ENCODE data around the gene MVD.

Gene MVD

DNA sequence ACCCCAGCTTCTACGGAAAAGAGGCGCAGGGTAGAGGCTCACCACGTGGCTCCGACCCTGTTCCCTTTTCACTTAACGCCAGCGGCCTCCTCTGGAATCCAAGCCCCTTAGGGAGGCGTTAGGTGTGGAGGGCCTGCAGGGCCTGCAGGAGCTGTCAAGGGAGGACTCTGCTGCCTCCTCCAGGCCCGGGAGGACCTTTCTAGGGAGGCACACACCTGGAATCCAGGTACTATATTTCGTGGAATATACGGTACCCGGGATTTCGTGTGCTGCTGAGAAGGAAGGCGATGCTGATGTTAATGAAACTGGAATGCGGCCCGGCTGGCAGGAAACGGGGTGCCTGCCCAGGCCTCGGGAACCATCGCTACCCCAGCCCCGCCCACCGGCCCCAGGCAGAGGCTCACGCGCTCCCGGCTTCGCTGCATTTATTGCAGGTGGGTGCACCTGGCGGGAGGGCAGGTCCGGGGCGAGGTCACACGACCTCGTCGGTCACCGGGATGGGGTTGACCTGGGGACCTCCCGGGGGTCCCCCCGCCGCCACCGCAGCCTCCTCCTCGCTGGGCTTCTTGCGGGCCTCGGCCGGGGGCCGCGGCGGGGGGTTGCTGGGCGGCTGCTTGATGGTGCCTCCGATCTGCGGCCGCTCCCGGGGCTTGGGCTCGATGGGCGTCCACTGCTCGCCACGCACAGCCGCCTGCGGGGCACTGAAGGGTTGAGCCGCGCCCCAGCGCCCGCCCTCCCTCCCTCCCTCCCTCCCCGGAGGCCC is 19.8 kb downstream of the MVD start:
- FAIRE-seq: no peak
- no peak for DNase-seq (ENCODE audit: low spot score)

DNA sequence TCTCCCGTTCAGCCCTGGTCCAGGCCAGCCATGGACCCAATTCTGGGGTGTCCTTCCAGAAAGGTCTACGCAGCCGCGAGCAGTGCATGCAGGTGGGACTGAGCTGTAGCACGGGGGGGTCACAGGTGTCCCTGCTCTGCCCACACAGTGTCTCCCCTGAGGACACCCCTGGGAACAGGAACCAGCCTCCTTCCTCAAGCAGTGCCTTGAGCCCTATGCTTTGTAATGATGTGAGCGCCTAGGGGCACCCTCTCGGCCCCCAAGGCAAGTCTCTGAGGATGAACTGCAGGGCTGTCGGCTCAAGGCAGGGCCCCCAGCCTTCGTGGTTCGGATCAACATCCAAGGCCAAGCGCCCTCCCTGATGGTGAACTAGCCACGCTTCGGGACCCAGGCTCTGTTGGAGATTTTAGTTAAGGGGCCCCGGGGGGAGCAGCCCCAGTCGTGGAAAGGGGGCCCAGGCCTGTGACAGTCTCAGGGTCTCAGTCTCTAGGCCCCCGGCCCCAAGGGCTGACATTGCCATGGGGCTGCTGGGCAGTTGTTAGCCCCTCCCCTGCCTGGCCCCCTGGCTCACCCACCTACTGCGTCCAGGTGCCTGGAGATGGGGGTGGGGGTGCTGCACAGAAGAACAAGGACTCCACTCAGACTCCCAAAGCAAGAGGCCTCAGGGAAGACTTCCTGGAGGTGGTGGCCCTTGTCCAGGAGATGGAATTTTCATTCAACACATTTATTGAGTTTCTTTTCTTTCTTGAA is 22.2 kb downstream of the MVD start:
- DNase-seq (ENCODE audit: low spot score) (no peak), FAIRE-seq (no peak)

DNA sequence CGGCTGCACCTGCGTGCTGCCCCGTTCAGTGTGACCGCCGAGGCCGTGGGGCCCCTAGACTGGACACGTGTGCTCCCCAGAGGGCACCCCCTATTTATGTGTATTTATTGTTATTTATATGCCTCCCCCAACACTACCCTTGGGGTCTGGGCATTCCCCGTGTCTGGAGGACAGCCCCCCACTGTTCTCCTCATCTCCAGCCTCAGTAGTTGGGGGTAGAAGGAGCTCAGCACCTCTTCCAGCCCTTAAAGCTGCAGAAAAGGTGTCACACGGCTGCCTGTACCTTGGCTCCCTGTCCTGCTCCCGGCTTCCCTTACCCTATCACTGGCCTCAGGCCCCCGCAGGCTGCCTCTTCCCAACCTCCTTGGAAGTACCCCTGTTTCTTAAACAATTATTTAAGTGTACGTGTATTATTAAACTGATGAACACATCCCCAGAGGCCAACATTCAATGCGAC is 22.8 kb downstream of the MVD start:
- FAIRE-seq: no peak
- no peak for DNase-seq (ENCODE audit: low spot score)

DNA sequence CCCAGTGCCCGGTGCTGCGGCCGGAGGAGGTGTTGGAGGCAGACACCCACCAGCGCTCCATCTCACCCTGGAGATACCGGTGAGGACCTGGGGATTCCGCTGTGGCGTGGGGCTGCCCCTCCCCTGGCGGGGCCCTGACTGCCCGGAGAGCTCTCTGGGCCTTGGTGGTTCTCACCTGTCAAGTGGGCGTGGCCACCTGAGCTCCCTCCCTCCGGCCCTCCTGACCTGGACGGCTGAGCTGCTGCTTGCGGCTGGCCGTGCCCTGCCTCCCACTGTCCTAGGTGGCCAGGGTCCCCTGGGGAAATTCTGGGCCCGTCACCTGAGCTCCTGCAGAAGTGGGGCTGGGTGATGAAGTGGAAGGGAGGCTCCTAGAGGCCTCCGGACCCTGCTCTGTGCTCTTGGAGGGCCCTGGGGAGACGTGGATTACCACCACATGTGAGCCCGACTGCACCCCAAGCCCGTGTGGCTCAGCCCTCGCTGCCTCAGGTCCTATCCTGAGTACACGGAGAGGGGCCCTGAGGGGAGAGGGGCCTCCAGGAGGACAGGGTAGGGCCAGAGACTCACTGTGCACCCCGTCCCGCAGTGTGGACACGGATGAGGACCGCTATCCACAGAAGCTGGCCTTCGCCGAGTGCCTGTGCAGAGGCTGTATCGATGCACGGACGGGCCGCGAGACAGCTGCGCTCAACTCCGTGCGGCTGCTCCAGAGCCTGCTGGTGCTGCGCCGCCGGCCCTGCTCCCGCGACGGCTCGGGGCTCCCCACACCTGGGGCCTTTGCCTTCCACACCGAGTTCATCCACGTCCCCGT is 23.5 kb downstream of the MVD start:
- DNase-seq (ENCODE audit: low spot score): no peak
- no peak for FAIRE-seq

DNA sequence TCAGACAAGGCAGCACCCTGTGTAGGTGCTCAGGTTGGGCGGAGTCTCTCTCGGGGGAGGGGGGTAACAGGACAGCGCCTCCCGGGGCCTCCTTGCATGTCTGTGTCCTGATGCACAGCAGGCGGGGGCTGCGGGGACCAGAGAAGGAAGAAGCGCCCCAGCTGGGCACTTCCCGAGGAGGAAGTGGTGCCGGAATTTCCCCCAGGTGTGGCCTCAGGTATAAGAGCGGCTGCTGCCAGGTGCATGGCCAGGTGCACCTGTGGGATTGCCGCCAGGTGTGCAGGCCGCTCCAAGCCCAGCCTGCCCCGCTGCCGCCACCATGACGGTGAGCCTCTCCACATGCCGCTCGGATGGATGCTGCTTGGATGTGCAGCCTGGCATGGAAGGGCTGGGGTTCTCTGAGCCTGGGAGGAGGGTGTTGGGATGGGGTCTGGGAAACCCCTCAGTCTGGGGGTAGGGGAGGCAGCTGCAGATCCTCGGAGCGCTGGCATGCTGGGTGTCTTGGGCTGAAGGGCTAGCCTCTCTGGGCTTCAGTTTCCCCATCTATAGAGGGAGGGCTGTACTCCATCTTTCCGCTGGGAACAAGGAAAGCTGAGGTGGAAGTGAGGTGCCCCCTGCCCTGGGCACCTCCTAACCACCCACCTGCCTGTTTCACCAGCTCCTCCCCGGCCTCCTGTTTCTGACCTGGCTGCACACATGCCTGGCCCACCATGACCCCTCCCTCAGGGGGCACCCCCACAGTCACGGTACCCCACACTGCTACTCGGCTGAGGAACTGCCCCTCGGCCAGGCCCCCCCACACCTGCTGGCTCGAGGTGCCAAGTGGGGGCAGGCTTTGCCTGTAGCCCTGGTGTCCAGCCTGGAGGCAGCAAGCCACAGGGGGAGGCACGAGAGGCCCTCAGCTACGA is 24.3 kb downstream of the MVD start, which contains the start of gene IL17C:
TSS of gene IL17C (plus strand) at position 250 of the 908 bp plus-strand sequence. CDS start at position 320, 70 bp downstream.
- no peak for FAIRE-seq
- DNase-seq (ENCODE audit: low spot score): no peak

DNA sequence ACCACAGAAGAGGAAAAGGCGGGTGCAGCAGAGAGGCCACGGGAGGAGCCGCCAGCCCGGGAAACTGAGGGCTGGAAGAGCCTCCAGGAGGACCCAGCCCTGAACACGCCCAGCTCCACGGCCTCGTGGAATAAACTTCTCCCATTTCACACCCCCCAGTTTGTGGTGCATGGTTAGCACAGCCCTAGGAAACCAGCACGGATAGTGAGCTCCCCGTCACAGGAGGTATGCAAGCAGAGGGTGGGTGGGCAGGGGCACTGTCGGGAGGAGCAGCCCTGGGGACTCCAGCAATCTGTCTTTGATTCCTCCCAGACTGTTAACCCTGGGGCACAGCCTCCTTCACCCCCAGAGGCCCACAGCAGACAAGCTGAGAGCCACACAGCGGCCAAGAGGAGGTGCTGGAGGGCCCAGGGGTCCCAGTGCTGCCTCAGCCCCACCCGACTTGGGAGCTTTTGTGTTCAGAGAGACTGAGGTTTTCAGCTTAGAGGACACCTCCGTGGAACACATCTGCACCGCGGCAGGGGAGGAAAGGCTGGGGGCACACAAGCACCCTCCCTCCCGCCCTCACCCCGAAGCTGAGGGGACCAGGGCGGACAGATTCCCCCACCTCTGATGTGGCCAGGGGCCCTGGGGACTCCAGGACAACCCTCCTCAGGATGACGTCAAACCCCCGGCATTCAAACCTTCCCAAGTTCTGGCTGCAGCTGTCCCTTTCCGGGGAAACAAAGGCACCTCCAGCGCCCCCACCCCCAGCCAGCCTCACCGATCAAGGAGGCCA is 26.2 kb downstream of the MVD start:
- DNase-seq (ENCODE audit: low spot score): no peak
- no peak for FAIRE-seq

DNA sequence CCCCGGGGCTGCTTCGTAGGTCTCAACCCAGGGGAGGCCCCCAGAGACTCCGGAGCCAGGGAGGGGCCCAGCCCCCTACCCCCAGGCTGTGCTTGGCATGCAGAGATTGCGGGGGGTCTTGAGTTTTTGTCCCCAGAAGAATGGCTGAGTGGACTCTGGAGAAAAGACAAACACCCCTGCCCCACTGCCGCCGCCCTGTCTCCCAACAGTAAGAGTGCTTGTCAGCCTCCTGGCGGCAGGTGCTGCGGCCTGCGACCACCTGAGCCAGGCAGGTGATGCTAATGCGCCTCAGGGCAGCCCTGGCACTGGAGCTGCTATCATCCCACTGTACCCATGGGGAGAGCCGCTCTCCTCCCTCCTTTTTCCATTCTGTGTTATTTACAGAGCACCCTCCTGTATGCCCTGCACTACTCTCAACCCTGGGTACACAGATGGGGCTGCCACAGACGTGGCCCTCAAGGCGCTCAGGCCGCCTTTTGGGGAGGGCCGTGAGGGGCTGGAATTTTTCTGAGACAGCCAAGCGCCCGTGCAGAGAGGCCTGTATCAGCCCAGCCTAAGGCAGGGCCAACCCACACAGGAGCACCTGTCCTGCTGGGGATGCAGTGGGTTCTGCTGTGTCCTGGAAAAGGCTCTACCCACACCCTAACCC is 27.1 kb downstream of the MVD start:
- FAIRE-seq (no peak), DNase-seq (ENCODE audit: low spot score) (no peak)

DNA sequence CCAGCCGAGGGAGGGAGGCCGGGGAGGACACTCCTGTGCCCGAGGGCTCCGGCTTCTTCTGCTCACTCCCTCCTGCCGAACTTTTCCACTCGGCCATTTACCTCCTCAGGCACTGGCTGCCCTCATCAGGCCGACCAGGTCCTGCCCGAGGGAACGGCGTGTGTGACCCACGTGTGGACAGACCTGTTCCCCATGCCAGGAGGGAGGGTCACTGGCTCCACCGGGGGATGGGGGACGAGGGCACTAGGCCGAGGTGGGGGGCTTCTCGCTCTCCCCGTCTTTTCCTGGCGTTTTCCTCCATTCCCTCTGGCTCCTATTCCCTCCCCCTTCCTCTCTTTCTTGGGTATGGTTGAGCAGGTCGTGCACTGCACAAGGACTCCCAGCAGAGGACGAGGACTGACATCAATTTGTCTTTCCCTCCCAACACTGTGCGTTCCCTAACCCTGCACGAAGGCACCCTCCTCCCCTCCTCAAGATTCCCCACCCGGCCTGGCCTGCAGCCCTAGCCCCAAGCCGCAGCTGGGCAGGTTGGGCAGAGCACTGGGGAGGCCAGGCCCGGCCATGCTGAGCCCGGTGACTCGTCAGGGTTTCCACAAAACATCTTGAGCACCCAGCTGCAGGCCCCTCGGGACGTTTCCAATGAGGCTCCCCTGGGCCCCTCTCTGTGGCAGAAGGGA is 27.8 kb downstream of the MVD start:
- FAIRE-seq (no peak), DNase-seq (ENCODE audit: low spot score) (no peak)

DNA sequence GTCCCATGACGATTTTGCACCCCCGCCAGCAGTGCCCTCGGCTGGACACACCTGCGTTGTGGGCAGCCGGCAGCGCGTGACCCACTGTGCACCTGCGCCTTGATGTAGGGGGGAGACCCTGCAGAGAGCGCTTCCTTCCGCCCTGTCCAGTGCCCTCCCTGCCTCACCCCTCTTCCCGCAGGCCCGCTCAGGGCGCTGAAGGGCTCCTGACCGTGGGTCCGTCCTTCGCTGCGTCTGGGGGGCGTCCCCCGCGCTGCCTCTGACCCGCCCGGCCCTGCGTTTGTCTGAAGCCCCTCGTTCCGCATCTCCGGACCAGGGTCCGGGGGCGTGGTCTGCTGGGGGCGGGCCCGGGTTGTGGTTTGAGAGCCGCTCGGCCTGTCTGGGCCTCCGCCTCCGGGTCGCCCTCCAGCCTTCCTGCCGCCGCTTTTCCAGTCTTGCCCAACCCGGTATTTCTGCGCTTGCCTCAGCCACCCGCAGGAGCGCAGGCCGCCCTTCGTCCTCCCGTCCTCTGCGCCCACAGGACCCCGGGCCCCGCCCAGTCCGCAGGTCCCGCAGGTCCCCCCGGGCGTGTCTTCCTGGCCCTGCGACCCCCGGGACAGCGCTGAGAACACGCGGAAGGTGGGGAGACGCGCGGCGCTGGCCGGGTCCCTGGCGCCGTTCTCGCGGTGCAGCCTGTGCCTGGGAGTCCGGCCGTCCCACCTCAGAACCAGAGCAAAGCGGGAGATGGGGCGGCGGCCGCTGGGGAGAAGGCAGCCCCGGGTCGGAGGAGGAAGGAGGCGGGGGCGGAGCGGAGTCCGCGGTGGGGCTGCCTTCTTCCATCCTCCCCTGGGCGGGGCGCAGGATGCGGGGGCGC is 28.5 kb downstream of the MVD start:
- FAIRE-seq (no peak), DNase-seq (ENCODE audit: low spot score) (no peak)

DNA sequence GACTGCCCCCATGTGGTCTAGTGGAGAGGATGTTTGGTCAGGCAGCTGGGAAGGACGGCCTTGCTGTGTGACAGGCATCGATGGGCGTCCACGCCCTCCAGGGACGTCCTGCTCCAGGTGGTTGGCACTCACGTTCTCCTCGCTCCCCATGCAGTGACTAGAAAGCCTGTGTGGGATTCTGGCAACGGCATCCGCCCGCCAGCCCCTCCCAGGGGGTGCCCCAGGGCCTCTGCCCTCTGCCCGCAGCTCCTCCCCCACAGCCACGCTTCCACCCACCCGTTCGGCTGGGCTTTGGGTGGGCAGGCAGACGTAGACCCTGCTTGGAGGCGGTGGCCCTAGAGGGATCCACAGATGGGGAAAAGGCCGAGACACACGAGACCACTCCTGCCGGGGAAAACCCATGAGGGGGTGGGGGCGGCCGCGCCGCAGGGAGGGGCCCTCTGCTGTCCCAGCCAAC is 29.2 kb downstream of the MVD start:
- peak; percentile 14 for DNase-seq (ENCODE audit: low spot score)
- FAIRE-seq: no peak

DNA sequence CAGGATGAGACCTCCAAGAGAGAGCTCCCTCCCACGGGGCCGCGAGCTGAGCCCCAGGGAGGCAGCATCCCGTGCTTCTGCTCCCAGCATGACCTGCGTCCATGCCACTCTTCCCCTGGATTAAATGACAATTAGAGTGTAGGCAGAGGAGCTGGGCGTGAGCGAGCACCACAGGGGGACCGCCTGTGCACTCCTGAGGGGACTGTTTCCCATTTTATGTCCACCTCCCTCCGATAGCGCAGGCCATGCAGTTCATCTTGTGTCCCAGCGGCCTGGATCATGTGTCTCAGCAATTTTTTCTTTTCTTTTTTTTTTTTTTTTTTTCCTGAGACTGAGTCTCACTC is 30.3 kb downstream of the MVD start:
- FAIRE-seq: no peak

DNA sequence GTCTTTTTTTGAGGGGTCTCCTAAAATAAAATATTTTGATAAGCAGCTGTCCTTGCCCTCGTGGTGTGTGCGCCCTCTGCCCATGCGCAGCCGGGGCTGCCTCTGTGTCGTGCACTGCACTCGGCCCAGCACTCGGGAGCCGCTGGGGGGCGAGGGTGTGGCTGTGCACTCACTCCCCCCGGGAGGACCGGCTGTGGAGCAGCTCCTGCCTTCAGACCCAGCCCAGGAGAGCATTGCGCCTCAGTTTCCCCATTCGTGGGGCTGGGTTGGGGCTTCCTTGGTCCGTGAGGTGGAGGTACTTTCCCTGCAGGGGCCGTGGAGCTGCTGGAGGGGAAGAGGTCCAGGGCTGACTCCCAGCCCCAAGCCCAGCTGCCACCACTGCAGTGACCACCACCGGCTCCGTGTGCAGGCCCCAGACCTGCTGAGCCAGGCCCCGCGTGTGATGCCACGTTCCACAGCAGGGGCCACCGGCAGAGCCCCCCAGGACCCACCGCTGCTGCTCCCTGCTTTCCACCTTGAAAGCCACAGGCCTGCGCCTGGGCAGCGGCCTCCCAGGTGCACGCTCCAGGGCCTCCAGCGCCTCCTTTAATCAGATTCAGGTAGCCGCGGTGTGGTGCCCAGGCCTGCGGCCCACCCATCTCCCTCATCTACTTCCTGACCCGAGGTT is 30.8 kb downstream of the MVD start:
- DNase-seq (ENCODE audit: low spot score) (no peak), FAIRE-seq (no peak)

More for the DNA sequence above, 30.3 kb downstream of the MVD start:
- no peak for DNase-seq (ENCODE audit: low spot score)

DNA sequence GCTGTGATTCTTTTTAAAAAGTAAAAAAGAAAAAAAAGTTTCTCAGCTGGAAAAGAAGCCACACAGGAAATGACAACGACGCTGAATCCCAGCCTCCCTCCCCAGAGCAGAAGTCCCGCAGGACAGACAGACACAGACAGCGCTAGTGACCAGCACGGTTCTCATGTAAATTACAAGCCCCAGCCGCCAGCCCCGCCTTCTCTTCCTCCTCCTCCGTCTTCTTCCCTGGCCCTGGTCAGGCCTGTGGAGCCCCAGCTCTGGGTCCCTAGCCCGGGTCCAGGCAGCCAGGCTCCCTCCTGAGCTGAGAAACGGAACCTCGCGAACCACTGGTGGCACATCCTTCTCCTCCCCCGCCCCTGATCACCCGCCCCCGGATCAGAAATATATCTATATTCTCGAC is 31.5 kb downstream of the MVD start:
- no peak for FAIRE-seq
- no peak for DNase-seq (ENCODE audit: low spot score)

DNA sequence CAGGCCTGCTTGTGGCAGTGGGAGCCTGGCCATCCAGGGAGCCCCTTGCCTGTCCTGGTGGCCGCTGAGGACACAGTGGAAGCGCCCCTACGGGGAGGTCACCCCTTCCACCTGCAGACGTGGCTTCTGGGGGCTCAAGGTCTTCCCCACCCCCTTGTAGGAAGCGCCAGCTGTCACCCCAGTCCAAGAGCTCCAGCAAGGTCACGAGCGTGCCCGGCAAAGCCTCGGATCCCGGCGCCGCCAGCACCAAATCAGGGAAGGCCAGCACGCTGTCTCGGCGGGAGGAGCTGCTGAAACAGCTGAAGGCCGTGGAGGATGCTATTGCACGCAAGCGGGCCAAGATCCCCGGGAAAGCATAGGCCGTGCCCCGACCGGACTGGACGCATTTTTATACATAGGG is 31.9 kb downstream of the MVD start:
- FAIRE-seq (no peak), DNase-seq (ENCODE audit: low spot score) (no peak)

DNA sequence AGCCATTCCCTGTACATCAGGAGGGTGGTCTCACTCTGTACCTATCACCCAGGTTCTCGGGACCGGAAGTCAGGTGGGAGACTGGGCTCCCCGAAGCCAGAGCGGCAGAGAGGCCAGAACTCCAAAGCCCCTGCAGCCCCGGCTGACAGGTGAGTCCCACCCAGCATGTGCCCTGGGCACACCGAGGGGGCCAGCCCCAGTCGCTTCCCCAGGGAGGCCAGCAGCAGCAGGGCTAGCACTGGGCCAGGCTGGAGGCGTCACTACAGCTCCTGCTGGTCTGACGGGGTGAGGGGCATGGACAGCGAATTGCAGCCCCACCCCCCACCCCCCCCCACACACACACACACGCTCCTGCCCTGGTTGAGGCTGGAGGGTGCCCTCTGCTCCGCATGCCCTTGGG is 32.5 kb downstream of the MVD start:
- FAIRE-seq: no peak
- no peak for DNase-seq (ENCODE audit: low spot score)

DNA sequence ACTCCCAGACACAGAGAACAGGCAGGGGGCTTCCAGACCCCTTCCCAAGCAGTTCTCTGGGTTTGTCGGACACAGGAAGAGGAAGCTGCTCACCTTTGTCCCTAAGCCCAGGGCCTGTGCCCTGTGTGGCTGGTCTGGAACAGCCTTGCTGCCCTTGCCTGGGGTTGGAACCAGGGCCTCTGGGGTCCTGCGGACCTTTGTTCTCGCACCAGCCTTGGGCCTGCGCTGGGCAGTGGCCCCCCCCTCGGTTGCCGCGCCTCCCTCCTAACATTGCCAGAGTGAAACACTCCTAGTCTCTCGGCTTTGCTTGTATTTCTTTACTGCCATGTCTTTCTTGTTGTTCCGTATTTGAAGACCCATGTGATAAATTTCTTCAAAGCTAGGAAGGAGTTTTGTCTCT is 33.1 kb downstream of the MVD start:
- FAIRE-seq (no peak), DNase-seq (ENCODE audit: low spot score) (no peak)

DNA sequence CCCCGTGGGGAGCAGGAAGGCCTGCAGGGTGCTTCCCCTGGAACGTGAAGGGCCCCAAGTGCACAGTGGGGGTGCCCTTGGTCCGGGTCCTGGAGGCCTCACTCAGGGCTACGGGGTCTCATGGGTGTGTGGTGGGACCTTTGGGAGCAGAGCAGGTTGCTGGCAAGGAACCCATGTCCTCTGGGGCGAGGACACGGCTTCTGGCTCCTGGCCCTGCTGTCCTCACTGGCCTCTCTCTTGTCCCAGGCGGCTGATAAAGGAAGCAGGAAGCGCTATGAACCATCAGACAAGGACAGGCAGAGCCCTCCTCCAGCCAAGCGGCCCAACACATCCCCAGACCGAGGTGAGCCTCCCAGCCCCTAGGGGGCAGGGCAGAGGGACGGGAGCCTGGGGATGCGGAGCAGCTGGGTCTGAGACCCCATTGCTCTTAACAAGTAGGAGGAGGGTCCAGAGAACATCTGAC is 34.3 kb downstream of the MVD start:
- FAIRE-seq (no peak), DNase-seq (ENCODE audit: low spot score) (no peak)
